GM23338 (cell line): ENCODE data around the gene BAIAP2.

ENCODE experiments used
- CTCF ChIP-seq, 2 experiments: fragments of 200-600 bp in 1 of 2; sonication (generic) in 1 of 2; conservative IDR thresholded peaks; 2 replicates each; pipeline versions ENCODE4 v1.5.1 to v1.6.1; 2016 to 2017; ENCODE audit warnings: antibody characterized with exemption in 2 of 2, low read depth in 2 of 2, mild to moderate bottlenecking in 2 of 2, moderate library complexity in 1 of 2
- EZH2 ChIP-seq: fragments of 200-600 bp; sonication (generic); IDR thresholded peaks from one replicate; pipeline ENCODE4 v1.8.0; 2017; ENCODE audit warnings: antibody characterized with exemption, mild to moderate bottlenecking, low read depth; ENCODE audit not compliant: unreplicated experiment

GRCh38 chr17:81161536-81161935 lies 126.6 kb downstream of the BAIAP2 start:
- TF ChIP-seq CTCF (conservative IDR thresholded peaks at IDR 0.05; ENCODE audit: low read depth in 2 of 2) (no peak), EZH2 (no peak)
